LNCaP clone FGC (cell line): ENCODE measurements around the gene ADGRE1.

ENCODE experiments used
- DNase-seq: peaks from one replicate; pipeline ENCODE4 v3.0.0-alpha.2; 2011; ENCODE audit warnings: low read depth
- H3K4me3 ChIP-seq: 2 replicates; pipeline ENCODE4 v1.5.1; 2011; ENCODE audit warnings: mild to moderate bottlenecking, low read depth, low read length, control low read depth
- CTCF ChIP-seq: IDR thresholded peaks from 2 replicates; pipeline ENCODE4 v1.5.1; 2012; ENCODE audit warnings: mild to moderate bottlenecking; ENCODE audit not compliant: control insufficient read depth, insufficient read depth; ENCODE audit errors: extremely low read depth

The ADGRE1 gene

GRCh38 chr19:6947745-6948144 is 60.4 kb downstream of the ADGRE1 start:
- H3K4me3 ChIP-seq: no peak overlapping the region
- DNase-seq: no peak
- no peak for TF ChIP-seq CTCF

- TF ChIP-seq CTCF: no peak
- H3K4me3 ChIP-seq: no peak overlapping the region
Observed at GRCh38 chr19:6948884-6949283, 61.5 kb downstream of the ADGRE1 start.

GRCh38 chr19:6952956-6953355 is 65.6 kb downstream of the ADGRE1 start:
- TF ChIP-seq CTCF: no peak
- H3K4me3 ChIP-seq: no peak overlapping the region
- DNase-seq: no peak

More at GRCh38 chr19:6948884-6949283, 61.5 kb downstream of the ADGRE1 start:
- no peak for DNase-seq

- TF ChIP-seq CTCF: no peak
- no peak overlapping the region for H3K4me3 ChIP-seq
- no peak for DNase-seq
Observed at GRCh38 chr19:6955082-6955481, 67.7 kb downstream of the ADGRE1 start.

DNA sequence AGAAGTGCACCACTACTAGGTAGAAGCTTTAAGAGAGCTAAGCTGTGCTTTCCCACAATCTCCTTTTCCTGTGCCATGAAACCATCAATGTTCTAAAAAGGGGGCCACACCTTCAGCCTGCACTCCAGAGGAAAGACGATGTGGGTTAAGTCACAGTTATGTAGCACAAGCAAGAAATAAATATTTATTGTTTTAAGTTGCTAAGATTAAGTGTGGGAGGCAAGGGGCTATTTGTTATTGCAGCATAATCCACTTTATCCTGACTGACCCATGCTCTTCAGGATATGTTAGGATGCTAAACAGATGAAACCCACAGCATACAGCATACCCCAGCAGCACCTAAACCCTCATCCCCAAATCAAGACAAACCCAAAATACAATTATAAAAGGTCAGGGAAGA is 69.2 kb downstream of the ADGRE1 start:
- no peak for DNase-seq
- H3K4me3 ChIP-seq: no peak overlapping the region
- TF ChIP-seq CTCF: no peak

- DNase-seq: no peak
- no peak for TF ChIP-seq CTCF
Observed at GRCh38 chr19:6958791-6959190, 71.4 kb downstream of the ADGRE1 start.

DNA sequence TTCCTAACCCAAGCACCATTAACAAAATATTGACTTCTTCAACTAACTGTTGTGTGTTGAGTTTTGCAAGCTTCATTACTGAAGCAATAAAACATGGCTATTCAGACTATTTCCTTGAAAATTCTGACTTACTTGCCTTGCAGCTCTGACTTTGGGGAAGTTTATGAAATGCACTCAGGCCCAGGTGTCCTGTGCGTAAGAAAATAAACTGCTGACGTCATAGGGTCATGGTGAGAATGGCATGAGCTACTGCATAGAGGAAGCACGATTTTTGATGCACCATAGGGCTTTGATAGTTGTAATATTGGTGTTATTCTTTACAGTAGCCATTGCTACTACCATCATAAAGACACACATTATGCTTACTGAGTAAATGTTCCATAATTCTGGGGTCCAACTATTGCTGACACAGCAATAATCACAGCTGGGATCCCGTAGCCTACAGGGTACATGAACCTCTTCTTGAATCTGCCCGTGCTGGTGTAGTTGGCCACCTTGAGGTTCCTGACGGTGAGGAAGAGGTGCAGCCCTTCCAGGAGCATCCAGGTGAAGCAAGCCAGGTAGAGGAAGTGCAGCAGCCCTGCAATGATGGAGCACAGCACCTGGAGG is 76.0 kb downstream of the ADGRE1 start:
- no peak overlapping the region for H3K4me3 ChIP-seq
- no peak for TF ChIP-seq CTCF
- DNase-seq: no peak

More at GRCh38 chr19:6958791-6959190, 71.4 kb downstream of the ADGRE1 start:
- H3K4me3 ChIP-seq: no peak overlapping the region
